22Rv1 (cell line): ENCODE data around the gene TUBGCP3.

Source experiments
- CTCF ChIP-seq: fragments of 450-650 bp; IDR thresholded peaks from 2 replicates; pipeline ENCODE4 v1.5.1; 2017; ENCODE audit warnings: mild to moderate bottlenecking
- ZFX ChIP-seq: fragments of 450-650 bp; IDR thresholded peaks from 2 replicates; pipeline ENCODE4 v1.6.1; 2017; ENCODE audit warnings: antibody characterized with exemption, borderline replicate concordance

- no peak for TF ChIP-seq CTCF
- no peak for TF ChIP-seq ZFX
Measured at GRCh38 chr13:112481458-112481857, 106.5 kb downstream of the TUBGCP3 start.
